ENCODE measurements around the gene EBF3. TPM values are rescaled to one million over a fixed set of nuclear protein-coding genes. Genes with fewer than 3 reads are reported as not detected.

The EBF3 gene
- total and polyA plus RNA-seq, 9 of the 15 experiments (the other 6 are each of a cell fraction or from before 2014, with no cell fraction given), result not detected

DNA sequence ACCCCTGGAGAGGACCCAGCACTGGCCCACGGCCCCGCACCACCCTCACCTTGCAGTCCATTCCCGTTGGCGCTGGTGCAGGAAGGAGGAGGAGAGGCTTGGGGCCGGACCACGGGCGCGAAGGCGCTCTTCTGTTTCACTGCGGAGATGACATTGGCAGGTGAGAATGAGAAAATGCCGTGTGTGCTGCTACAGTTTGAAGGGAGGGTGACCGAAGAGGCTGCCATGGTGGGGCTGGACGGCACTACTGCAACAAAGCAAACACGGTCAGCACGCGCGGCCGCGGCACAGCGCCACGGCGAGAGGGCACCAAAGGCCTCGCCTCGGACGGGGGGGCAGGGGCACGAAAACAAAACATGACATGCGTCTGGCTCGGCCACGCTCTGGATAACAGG is 123.9 kb downstream of the EBF3 start:
- ATAC-seq, result no peak
- no peaks in the 10 kb centered on the region for H3K79me2 ChIP-seq (ENCODE audit: control insufficient read depth, insufficient read depth, low read length)
- H3K4me3 ChIP-seq, result no peak overlapping the region
- peaks cover 0 to 3% of the 10 kb centered on the region in 2 experiments; a peak in 1 of 5 replicates for H3K4me1 ChIP-seq (replicated peaks in 1 of 2; ENCODE audit: control insufficient read depth in 2 of 2, insufficient read depth in 2 of 2, low read length in 2 of 2)
- H4K20me1 ChIP-seq (replicated peaks; ENCODE audit: control insufficient read depth, insufficient read depth, low read length), result no peaks in the 10 kb centered on the region; the same call in 1 of the 2 replicates
- 3% methylated on average over 19 of the region's 29 CpGs for WGBS (ENCODE audit: insufficient coverage, low coverage, missing lambda C conversion rate)
- POLR2A ChIA-PET, result no interaction called here
- no TSS peak for BruUV-seq (replicated peaks)
- H3K36me3 ChIP-seq (ENCODE audit: control insufficient read depth, insufficient read depth, low read length), result no peaks in the 10 kb centered on the region
- no peaks in the 10 kb centered on the region for H3K9me3 ChIP-seq (replicated peaks; ENCODE audit: control insufficient read depth, insufficient read depth, low read depth, low read length)
- TF ChIP-seq, protein P1, sequence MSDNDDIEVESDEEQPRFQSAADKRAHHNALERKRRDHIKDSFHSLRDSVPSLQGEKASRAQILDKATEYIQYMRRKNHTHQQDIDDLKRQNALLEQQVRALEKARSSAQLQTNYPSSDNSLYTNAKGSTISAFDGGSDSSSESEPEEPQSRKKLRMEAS (CRISPR knock-in tag; IDR thresholded peaks at IDR 0.05), result no peak
- no peak for TF ChIP-seq RBM14 (IDR thresholded peaks at IDR 0.05; ENCODE audit: borderline replicate concordance, insufficient read depth, low read depth, low read length)
- TF ChIP-seq ZNF316 (IDR thresholded peaks at IDR 0.05), result no peak
- no peak for TF ChIP-seq CBFB (CRISPR knock-in tag; IDR thresholded peaks at IDR 0.05)
- TF ChIP-seq, protein P2, sequence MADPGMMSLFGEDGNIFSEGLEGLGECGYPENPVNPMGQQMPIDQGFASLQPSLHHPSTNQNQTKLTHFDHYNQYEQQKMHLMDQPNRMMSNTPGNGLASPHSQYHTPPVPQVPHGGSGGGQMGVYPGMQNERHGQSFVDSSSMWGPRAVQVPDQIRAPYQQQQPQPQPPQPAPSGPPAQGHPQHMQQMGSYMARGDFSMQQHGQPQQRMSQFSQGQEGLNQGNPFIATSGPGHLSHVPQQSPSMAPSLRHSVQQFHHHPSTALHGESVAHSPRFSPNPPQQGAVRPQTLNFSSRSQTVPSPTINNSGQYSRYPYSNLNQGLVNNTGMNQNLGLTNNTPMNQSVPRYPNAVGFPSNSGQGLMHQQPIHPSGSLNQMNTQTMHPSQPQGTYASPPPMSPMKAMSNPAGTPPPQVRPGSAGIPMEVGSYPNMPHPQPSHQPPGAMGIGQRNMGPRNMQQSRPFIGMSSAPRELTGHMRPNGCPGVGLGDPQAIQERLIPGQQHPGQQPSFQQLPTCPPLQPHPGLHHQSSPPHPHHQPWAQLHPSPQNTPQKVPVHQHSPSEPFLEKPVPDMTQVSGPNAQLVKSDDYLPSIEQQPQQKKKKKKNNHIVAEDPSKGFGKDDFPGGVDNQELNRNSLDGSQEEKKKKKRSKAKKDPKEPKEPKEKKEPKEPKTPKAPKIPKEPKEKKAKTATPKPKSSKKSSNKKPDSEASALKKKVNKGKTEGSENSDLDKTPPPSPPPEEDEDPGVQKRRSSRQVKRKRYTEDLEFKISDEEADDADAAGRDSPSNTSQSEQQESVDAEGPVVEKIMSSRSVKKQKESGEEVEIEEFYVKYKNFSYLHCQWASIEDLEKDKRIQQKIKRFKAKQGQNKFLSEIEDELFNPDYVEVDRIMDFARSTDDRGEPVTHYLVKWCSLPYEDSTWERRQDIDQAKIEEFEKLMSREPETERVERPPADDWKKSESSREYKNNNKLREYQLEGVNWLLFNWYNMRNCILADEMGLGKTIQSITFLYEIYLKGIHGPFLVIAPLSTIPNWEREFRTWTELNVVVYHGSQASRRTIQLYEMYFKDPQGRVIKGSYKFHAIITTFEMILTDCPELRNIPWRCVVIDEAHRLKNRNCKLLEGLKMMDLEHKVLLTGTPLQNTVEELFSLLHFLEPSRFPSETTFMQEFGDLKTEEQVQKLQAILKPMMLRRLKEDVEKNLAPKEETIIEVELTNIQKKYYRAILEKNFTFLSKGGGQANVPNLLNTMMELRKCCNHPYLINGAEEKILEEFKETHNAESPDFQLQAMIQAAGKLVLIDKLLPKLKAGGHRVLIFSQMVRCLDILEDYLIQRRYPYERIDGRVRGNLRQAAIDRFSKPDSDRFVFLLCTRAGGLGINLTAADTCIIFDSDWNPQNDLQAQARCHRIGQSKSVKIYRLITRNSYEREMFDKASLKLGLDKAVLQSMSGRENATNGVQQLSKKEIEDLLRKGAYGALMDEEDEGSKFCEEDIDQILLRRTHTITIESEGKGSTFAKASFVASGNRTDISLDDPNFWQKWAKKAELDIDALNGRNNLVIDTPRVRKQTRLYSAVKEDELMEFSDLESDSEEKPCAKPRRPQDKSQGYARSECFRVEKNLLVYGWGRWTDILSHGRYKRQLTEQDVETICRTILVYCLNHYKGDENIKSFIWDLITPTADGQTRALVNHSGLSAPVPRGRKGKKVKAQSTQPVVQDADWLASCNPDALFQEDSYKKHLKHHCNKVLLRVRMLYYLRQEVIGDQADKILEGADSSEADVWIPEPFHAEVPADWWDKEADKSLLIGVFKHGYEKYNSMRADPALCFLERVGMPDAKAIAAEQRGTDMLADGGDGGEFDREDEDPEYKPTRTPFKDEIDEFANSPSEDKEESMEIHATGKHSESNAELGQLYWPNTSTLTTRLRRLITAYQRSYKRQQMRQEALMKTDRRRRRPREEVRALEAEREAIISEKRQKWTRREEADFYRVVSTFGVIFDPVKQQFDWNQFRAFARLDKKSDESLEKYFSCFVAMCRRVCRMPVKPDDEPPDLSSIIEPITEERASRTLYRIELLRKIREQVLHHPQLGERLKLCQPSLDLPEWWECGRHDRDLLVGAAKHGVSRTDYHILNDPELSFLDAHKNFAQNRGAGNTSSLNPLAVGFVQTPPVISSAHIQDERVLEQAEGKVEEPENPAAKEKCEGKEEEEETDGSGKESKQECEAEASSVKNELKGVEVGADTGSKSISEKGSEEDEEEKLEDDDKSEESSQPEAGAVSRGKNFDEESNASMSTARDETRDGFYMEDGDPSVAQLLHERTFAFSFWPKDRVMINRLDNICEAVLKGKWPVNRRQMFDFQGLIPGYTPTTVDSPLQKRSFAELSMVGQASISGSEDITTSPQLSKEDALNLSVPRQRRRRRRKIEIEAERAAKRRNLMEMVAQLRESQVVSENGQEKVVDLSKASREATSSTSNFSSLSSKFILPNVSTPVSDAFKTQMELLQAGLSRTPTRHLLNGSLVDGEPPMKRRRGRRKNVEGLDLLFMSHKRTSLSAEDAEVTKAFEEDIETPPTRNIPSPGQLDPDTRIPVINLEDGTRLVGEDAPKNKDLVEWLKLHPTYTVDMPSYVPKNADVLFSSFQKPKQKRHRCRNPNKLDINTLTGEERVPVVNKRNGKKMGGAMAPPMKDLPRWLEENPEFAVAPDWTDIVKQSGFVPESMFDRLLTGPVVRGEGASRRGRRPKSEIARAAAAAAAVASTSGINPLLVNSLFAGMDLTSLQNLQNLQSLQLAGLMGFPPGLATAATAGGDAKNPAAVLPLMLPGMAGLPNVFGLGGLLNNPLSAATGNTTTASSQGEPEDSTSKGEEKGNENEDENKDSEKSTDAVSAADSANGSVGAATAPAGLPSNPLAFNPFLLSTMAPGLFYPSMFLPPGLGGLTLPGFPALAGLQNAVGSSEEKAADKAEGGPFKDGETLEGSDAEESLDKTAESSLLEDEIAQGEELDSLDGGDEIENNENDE (IDR thresholded peaks at IDR 0.05; ENCODE audit: low read depth, low read length), result no peak
- no peak for TF ChIP-seq HDAC6 (IDR thresholded peaks at IDR 0.05; ENCODE audit: low read depth, low read length)
- no peak overlapping the region for H3K27ac ChIP-seq (ENCODE audit: extremely low read depth, low read depth, low read length)
- H3K27me3 ChIP-seq (ENCODE audit: control insufficient read depth in 2 of 2, insufficient read depth in 2 of 2, low read length in 2 of 2), result peaks cover 0 to 57% of the 10 kb centered on the region in 2 experiments
- no peak for FAIRE-seq
- intact Hi-C loops (cut with micrococcal nuclease) (no loop called here), in situ Hi-C loops (cut with MboI) (no loop called here)
- no peak overlapping the region for H3K9ac ChIP-seq (ENCODE audit: insufficient read depth in 1 of 2, low read depth in 2 of 2, low read length in 2 of 2)
- H3K9me1 ChIP-seq (ENCODE audit: control insufficient read depth, insufficient read depth, low read length), result no peaks in the 10 kb centered on the region
- no peak for DNase-seq (ENCODE audit: extremely low read depth in 1 of 4, low spot score in 3 of 4)
- H2AFZ ChIP-seq (ENCODE audit: low read depth, low read length), result no peak overlapping the region
- CTCF ChIA-PET (ENCODE audit: low intra/inter-chr PET ratio), result no interaction called here
- no peak overlapping the region for H3K4me2 ChIP-seq (ENCODE audit: insufficient read depth, low read length)
